Epithelial cell of prostate (primary cell): Measurements from ENCODE around the gene SND1.
A peak's percentile ranks its signal among the peaks of the same experiment; 100 is the strongest.

Experiments used
- DNase-seq: peaks from one replicate; pipeline ENCODE4 v3.0.0-alpha.2; 2011; ENCODE audit warnings: low read depth, low spot score
- H3K27ac ChIP-seq: fragments of 450-650 bp; 2 replicates; pipeline ENCODE4 v1.5.1; 2017; ENCODE audit warnings: mild to moderate bottlenecking

SND1 gene

DNA sequence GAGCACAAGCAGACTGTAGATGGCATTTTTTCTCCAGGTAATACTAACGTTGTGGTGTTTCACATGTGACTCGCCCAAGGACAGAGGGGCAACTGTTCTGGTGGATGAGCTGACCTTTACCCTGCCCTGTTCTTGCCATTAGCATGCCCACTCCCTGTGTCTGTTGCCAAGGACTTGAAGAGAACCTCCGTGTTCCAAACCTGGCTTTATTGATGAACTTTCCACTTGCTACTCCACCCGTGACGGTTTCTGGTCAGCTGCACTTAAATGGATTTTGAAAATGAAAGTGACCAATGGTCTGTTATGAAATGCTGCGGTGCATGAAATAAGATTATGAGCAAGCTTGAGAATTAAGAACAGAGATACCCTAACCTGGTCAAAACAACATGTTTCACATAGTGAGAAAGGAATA lies 348.9 kb downstream of the SND1 start:
- no peak overlapping the region for H3K27ac ChIP-seq
- DNase-seq, result no peak

GRCh38 chr7:128003167-128003566 lies 351.2 kb downstream of the SND1 start:
- H3K27ac ChIP-seq, result no peak overlapping the region

DNA sequence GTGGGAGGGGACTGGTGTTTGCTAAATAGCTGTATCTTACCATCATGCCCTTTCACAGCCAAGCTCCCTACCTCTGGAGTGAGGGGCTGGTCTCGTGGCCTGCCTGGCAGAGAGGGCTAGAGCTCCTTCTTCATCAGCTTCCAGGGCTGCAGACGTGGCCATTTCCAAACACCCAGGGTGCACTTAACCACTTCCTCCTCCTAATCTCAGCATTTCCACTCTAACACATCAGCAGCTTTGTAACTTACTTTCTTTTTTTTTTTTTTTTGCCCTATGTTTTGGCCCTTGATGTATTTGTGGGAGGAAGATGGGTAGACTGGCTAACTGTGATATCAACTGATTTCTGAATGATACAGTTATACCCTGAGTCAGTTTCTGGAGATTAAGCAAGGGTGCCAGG lies 351.8 kb downstream of the SND1 start:
- no peak overlapping the region for H3K27ac ChIP-seq
- DNase-seq, result no peak

More at GRCh38 chr7:128003167-128003566, 351.2 kb downstream of the SND1 start:
- no peak for DNase-seq

DNA sequence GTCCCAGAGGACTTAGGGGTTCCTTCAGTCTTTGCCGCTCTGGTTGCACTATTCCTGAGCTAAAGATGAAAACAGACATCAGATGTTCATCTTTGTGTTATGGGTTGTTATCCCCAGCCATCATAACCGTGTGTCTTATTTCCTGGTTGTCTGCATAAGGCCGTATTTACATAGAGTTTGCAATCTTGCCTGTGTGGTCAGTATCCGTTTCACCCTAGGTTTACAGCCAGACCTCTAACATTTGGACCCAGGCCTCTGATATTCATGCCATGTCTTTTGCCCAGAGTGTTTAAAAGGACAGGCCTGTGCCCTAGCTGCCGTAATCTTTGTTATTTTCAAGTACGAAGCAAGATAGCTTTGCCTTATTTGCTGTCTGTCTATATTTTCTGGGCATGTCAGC lies 352.6 kb downstream of the SND1 start:
- no peak overlapping the region for H3K27ac ChIP-seq
- DNase-seq, result no peak

DNA sequence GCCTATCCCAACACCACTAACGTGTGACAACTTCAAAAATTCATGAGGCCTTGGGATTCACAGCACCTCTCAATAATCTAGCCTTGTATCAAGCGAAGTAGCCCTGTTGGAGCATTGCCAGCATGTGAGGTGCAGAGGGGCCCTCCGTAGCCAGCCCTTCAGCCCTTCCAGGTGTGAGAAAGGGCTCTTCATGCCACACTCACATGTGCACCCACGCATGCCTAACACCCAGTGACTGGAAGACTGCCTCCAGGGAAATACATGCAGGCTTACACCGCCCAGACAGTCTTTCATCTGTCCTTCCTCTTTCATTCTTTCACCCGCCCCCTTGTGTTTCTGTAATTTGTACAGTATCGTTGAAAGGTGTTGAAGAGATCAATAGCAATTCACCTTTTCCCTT lies 353.1 kb downstream of the SND1 start:
- no peak for DNase-seq
- H3K27ac ChIP-seq, result no peak overlapping the region

GRCh38 chr7:128005759-128006159 lies 353.8 kb downstream of the SND1 start:
- H3K27ac ChIP-seq, result no peak overlapping the region
- DNase-seq, result no peak

DNA sequence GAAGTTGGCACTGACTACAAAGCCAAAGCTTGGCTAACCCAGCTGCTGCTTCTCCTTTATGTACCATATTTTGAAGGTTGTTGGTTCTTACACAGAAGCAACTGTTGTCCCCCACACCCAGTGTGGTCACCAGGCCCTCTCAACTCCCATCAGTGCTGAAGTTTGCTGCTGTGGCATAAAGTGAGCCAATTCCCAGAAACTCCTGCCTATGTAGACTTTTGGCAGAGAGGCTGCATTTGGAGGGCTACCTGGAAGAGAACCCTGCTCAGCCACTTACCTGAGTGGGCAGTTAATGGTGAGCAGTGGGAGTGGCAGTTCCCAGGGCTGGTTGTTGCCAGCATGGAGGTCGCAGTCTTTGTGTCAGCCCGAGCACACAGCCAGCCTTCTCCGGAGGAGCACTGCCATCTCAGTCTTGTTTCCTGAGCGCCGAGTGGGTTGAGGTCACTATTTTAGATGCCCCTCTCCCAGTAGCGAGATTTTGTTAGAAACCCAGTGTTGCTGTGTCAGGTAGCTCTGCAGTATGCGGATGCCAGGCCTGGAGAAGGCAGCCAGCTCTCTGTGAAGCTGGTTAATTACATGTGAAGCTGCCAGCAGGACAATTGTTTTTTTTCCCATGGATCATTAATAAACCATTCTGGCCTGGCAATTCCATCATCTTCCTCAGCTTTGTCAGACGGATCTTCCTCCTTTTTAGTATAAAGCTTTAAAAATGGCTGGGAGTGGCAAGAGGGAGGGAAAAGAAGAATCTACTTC lies 354.7 kb downstream of the SND1 start:
- no peak for DNase-seq
- H3K27ac ChIP-seq, result no peak overlapping the region

DNA sequence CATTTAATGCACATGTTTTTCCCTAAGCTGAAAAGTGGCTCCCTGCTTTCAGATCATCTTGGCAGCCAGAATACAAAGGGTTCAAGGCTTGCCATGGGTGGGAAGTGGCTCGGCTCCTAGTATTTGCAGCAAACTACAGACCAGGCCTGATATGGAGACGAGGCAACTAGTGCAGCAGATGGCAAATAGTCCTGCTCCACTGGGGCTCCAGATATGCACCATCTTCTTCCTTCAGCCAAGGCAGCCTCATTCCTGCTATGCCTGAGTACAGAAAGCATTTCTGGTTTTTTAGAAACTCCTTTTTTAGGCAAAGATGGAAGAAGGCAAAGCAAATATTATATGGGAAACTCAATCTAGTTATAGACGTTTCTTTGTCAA lies 355.3 kb downstream of the SND1 start:
- no peak overlapping the region for H3K27ac ChIP-seq
- no peak for DNase-seq

DNA sequence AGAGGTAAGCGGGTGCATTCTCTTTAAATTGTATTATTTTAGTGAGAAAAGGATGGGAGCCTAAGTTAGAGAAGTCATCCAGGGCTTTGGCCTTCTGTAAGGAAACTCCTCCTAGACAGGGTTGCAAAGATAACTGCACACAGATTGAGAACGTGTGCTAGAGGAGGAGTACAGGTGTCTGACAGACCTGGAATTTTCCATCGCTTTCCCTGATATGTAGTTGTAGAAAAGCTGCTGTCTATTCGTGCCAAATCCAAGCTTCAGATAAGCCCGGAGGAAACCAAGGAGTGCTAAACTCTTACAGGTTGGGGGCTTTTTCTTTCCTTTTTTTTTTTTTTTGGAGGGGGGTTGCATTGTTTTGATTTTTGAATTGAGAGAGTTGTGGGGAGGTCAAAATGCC lies 356.1 kb downstream of the SND1 start:
- no peak overlapping the region for H3K27ac ChIP-seq

GRCh38 chr7:128008744-128009143 lies 356.8 kb downstream of the SND1 start:
- H3K27ac ChIP-seq, result no peak overlapping the region
- DNase-seq, result no peak

More for the DNA sequence above, 356.1 kb downstream of the SND1 start:
- DNase-seq, result no peak

- H3K27ac ChIP-seq, result no peak overlapping the region
- no peak for DNase-seq
Measured at GRCh38 chr7:128010391-128011127, 358.6 kb downstream of the SND1 start.

DNA sequence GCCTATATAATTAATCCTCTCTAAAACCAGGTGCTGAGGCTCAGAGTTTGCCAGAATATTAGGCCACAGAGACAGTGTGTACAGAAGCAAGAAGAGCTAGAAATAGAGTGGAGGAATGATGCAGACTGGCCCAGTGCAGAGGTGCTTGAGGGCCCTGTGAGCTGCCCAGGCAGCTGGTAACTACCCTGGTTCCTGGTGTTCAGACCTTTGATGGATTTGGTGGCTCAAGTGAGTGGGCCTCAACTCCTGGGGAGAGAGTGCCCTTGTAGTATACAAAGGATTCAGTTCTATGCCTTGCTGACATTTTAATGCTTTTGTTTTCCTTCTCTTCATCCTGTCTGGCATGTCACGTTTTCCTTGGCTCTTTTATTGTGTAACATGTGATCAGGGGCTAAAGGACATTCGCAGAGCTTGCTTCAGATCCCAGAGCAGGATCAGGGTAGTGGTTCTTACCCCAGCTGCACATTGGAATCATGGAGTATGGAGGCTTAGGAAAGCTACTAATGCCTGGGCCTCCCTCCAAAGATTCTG lies 359.2 kb downstream of the SND1 start:
- no peak for DNase-seq
- H3K27ac ChIP-seq, result no peak overlapping the region

GRCh38 chr7:128014811-128015210 lies 362.8 kb downstream of the SND1 start:
- peak overlapping the region; percentile 15 for H3K27ac ChIP-seq
- peak; percentile 27 for DNase-seq

DNA sequence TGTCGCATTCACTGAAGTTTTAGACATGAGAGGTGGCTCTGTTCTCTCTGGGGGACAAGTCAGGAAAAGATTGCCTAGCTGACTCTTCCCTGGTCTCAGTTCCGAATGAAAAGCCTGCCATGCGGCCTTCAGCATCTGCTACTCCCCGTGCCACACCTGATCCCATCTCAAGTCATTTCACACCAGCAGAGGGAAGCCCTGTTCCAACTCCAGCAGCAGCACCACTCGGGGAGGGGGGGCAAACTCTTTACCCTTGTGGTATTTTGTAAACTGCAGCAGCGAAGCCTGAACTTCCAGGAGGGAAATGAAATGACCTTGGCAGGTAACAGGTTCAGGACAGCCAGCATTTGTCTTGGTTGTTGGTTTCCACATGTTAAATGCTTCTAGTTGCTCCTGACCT lies 365.5 kb downstream of the SND1 start:
- H3K27ac ChIP-seq, result peak overlapping the region; percentile 2
- DNase-seq, result no peak

- peak; percentile 73 for DNase-seq
- peak overlapping the region; percentile 2 for H3K27ac ChIP-seq
Measured at GRCh38 chr7:128017862-128018845, 366.2 kb downstream of the SND1 start.

GRCh38 chr7:128019288-128019687 lies 367.3 kb downstream of the SND1 start:
- H3K27ac ChIP-seq, result no peak overlapping the region
- DNase-seq, result no peak

DNA sequence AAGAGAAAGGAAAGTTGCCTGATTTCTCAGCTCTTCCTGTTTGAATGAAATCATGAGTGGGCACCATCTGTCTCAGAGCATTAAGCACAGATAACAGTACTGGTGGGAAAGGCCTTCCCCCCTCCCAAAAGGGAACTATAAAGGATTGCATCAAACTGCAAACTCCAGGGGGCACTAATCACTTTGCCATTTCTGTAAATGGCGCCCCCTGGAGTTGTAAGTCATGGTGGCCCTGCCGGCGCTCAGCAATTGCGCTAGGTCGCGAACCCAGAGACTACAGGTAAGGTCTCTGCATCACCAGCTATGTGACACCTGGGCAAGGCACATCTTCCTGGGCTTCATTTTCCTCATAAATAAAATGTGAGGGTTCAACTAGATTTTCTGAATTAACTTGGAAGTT lies 368.2 kb downstream of the SND1 start:
- no peak overlapping the region for H3K27ac ChIP-seq
- DNase-seq, result no peak

GRCh38 chr7:128021366-128021765 lies 369.4 kb downstream of the SND1 start:
- peak overlapping the region; percentile 90 for H3K27ac ChIP-seq
- peak; percentile 95 for DNase-seq

GRCh38 chr7:128022631-128023532 lies 370.9 kb downstream of the SND1 start:
- H3K27ac ChIP-seq, result peak overlapping the region; percentile 90
- peak; percentile 40 for DNase-seq
